HEK293 (cell line): ENCODE measurements around the gene SCFD2.

ENCODE experiments used
- CTCF ChIP-seq: fragments of 450-650 bp; formaldehyde crosslinking; IDR thresholded peaks from 2 replicates; pipeline ENCODE4 v1.5.1; 2016; ENCODE audit warnings: missing biosample characterization, missing genetic modification characterization
- KLF9 ChIP-seq: fragments of 450-650 bp; formaldehyde crosslinking; IDR thresholded peaks from 2 replicates; pipeline ENCODE4 v1.5.1; 2016; ENCODE audit warnings: missing biosample characterization, missing genetic modification characterization, low read depth
- OVOL3 ChIP-seq: fragments of 450-650 bp; formaldehyde crosslinking; IDR thresholded peaks from 2 replicates; pipeline ENCODE4 v1.5.1; 2016; ENCODE audit warnings: missing biosample characterization, missing genetic modification characterization
- PBX3 ChIP-seq: sonication (generic); formaldehyde crosslinking; IDR thresholded peaks from 2 replicates; pipeline ENCODE4 v1.8.1; 2022; ENCODE audit warnings: mild to moderate bottlenecking, moderate library complexity, missing genetic modification reagents
- SALL2 ChIP-seq: fragments of 450-650 bp; formaldehyde crosslinking; IDR thresholded peaks from 2 replicates; pipeline ENCODE4 v1.5.0; 2017; ENCODE audit warnings: missing biosample characterization, mild to moderate bottlenecking, missing genetic modification characterization, borderline replicate concordance
- ZBTB20 ChIP-seq: fragments of 450-650 bp; formaldehyde crosslinking; IDR thresholded peaks from 2 replicates; pipeline ENCODE4 v1.5.1; 2016; ENCODE audit warnings: missing biosample characterization, missing genetic modification characterization
- ZBTB21 ChIP-seq: fragments of 450-650 bp; formaldehyde crosslinking; IDR thresholded peaks from 2 replicates; pipeline ENCODE4 v1.5.1; 2017; ENCODE audit warnings: missing biosample characterization, missing genetic modification characterization
- ZBTB49 ChIP-seq: fragments of 450-650 bp; formaldehyde crosslinking; IDR thresholded peaks from 2 replicates; pipeline ENCODE4 v1.5.1; 2016; ENCODE audit warnings: missing biosample characterization, missing genetic modification characterization, low read depth
- ZBTB6 ChIP-seq: fragments of 450-650 bp; formaldehyde crosslinking; IDR thresholded peaks from 2 replicates; pipeline ENCODE4 v1.5.1; 2017; ENCODE audit warnings: missing biosample characterization, missing genetic modification characterization
- ZBTB8A ChIP-seq: fragments of 450-650 bp; formaldehyde crosslinking; IDR thresholded peaks from 2 replicates; pipeline ENCODE4 v1.5.1; 2016; ENCODE audit warnings: missing biosample characterization, missing genetic modification characterization
- ZEB2 ChIP-seq: fragments of 450-650 bp; formaldehyde crosslinking; IDR thresholded peaks from 2 replicates; pipeline ENCODE4 v1.5.1; 2016; ENCODE audit warnings: missing biosample characterization, missing genetic modification characterization
- ZFHX2 ChIP-seq: fragments of 450-650 bp; formaldehyde crosslinking; conservative IDR thresholded peaks from 2 replicates; pipeline ENCODE4 v1.5.1; 2016; ENCODE audit warnings: missing biosample characterization, missing genetic modification characterization
- ZNF138 ChIP-seq: fragments of 450-650 bp; formaldehyde crosslinking; IDR thresholded peaks from 2 replicates; pipeline ENCODE4 v1.5.1; 2016; ENCODE audit warnings: missing biosample characterization, missing genetic modification characterization, borderline replicate concordance
- ZNF140 ChIP-seq: fragments of 450-650 bp; formaldehyde crosslinking; IDR thresholded peaks from 2 replicates; pipeline ENCODE4 v1.5.1; 2016; ENCODE audit warnings: missing biosample characterization, missing genetic modification characterization
- ZNF335 ChIP-seq: fragments of 450-650 bp; formaldehyde crosslinking; conservative IDR thresholded peaks from 2 replicates; pipeline ENCODE4 v1.5.1; 2016; ENCODE audit warnings: missing biosample characterization, missing genetic modification characterization
- ZNF341 ChIP-seq: fragments of 450-650 bp; formaldehyde crosslinking; IDR thresholded peaks from 2 replicates; pipeline ENCODE4; 2016; ENCODE audit warnings: low read depth, missing biosample characterization, missing genetic modification characterization
- ZNF391 ChIP-seq: fragments of 450-650 bp; formaldehyde crosslinking; IDR thresholded peaks from 2 replicates; pipeline ENCODE4 v1.5.1; 2016; ENCODE audit warnings: low read depth, missing biosample characterization, missing genetic modification characterization, borderline replicate concordance
- ZNF394 ChIP-seq: fragments of 450-650 bp; formaldehyde crosslinking; IDR thresholded peaks from 2 replicates; pipeline ENCODE4 v1.5.1; 2016; ENCODE audit warnings: missing biosample characterization, missing genetic modification characterization, mild to moderate bottlenecking, moderate library complexity, borderline replicate concordance
- ZNF416 ChIP-seq: fragments of 450-650 bp; formaldehyde crosslinking; IDR thresholded peaks from 2 replicates; pipeline ENCODE4 v1.5.1; 2016; ENCODE audit warnings: missing biosample characterization, missing genetic modification characterization
- ZNF423 ChIP-seq: fragments of 450-650 bp; formaldehyde crosslinking; IDR thresholded peaks from 2 replicates; pipeline ENCODE4 v1.5.1; 2016; ENCODE audit warnings: missing biosample characterization, missing genetic modification characterization
- ZNF426 ChIP-seq: fragments of 450-650 bp; formaldehyde crosslinking; IDR thresholded peaks from 2 replicates; pipeline ENCODE4 v1.5.1; 2017; ENCODE audit warnings: missing biosample characterization, missing genetic modification characterization, mild to moderate bottlenecking, inconsistent platforms, moderate library complexity
- ZNF473 ChIP-seq: fragments of 450-650 bp; formaldehyde crosslinking; IDR thresholded peaks from 2 replicates; pipeline ENCODE4 v1.5.1; 2017; ENCODE audit warnings: missing biosample characterization, missing genetic modification characterization
- ZNF488 ChIP-seq: fragments of 450-650 bp; formaldehyde crosslinking; IDR thresholded peaks from 2 replicates; pipeline ENCODE4 v1.5.1; 2016; ENCODE audit warnings: missing biosample characterization, missing genetic modification characterization
- ZNF510 ChIP-seq: fragments of 450-650 bp; formaldehyde crosslinking; IDR thresholded peaks from 2 replicates; pipeline ENCODE4 v1.5.1; 2018; ENCODE audit warnings: mild to moderate bottlenecking, missing genetic modification characterization, missing biosample characterization; ENCODE audit not compliant: insufficient replicate concordance
- ZNF529 ChIP-seq: fragments of 450-650 bp; formaldehyde crosslinking; IDR thresholded peaks from 2 replicates; pipeline ENCODE4 v1.5.1; 2017; ENCODE audit warnings: missing genetic modification characterization, missing biosample characterization; ENCODE audit not compliant: insufficient replicate concordance
- ZNF555 ChIP-seq: fragments of 450-650 bp; formaldehyde crosslinking; conservative IDR thresholded peaks from 2 replicates; pipeline ENCODE4 v1.5.1; 2017; ENCODE audit warnings: missing biosample characterization, mild to moderate bottlenecking, missing genetic modification characterization, inconsistent platforms
- ZNF571 ChIP-seq: fragments of 450-650 bp; formaldehyde crosslinking; IDR thresholded peaks from 2 replicates; pipeline ENCODE4 v1.5.0; 2017; ENCODE audit warnings: missing biosample characterization, missing genetic modification characterization
- ZNF621 ChIP-seq: fragments of 450-650 bp; formaldehyde crosslinking; IDR thresholded peaks from 2 replicates; pipeline ENCODE4 v1.5.1; 2017; ENCODE audit warnings: missing biosample characterization, missing genetic modification characterization
- ZNF704 ChIP-seq: fragments of 450-650 bp; formaldehyde crosslinking; IDR thresholded peaks from 2 replicates; pipeline ENCODE4 v1.5.1; 2016; ENCODE audit warnings: missing biosample characterization, missing genetic modification characterization
- ZNF707 ChIP-seq: fragments of 450-650 bp; formaldehyde crosslinking; IDR thresholded peaks from 2 replicates; pipeline ENCODE4 v1.5.1; 2016; ENCODE audit warnings: missing biosample characterization, missing genetic modification characterization

Gene SCFD2

GRCh38 chr4:53377319-53378170 lies 11.7 kb upstream of the SCFD2 start, which contains the start of gene FIP1L1 (continued):
- TF ChIP-seq SALL2 (tag by site-specific recombination): no peak
- peak; percentile 36 for TF ChIP-seq CTCF (tag by site-specific recombination)
- no peak for TF ChIP-seq OVOL3 (tag by site-specific recombination)
- TF ChIP-seq ZNF707: no peak
- no peak for TF ChIP-seq ZNF510
- peak; percentile 60; the same call in 1 of the 2 replicates for TF ChIP-seq KLF9 (tag by site-specific recombination)
- no peak for TF ChIP-seq ZNF416 (tag by site-specific recombination)
- no peak for TF ChIP-seq ZBTB21 (tag by site-specific recombination)
- no peak for TF ChIP-seq ZNF488 (tag by site-specific recombination)
- no peak for TF ChIP-seq ZNF473 (tag by site-specific recombination)
- TF ChIP-seq ZNF140: no peak
- TF ChIP-seq ZNF394 (tag by site-specific recombination): no peak
- TF ChIP-seq ZNF391 (tag by site-specific recombination): no peak
- TF ChIP-seq ZNF138 (tag by site-specific recombination): no peak
- TF ChIP-seq ZNF426 (tag by site-specific recombination): no peak
- no peak for TF ChIP-seq ZNF341 (tag by site-specific recombination)
- no peak for TF ChIP-seq ZBTB6 (tag by site-specific recombination)
- no peak for TF ChIP-seq PBX3
- TF ChIP-seq ZFHX2 (tag by site-specific recombination): peak; percentile 59
- no peak for TF ChIP-seq ZBTB20
- no peak for TF ChIP-seq ZNF423 (tag by site-specific recombination)
- no peak for TF ChIP-seq ZNF704 (tag by site-specific recombination)
- TF ChIP-seq ZNF335: peak; percentile 83
- 0 out of 2 replicates have a peak, but pooled peaks have one; percentile 7 for TF ChIP-seq ZBTB8A
- no peak for TF ChIP-seq ZNF571 (tag by site-specific recombination)
- TF ChIP-seq ZEB2 (tag by site-specific recombination): 0 out of 2 replicates have a peak, but pooled peaks have one; percentile 24
- no peak for TF ChIP-seq ZBTB49
- TF ChIP-seq ZNF621 (tag by site-specific recombination): no peak
- TF ChIP-seq ZNF555: no peak
- TF ChIP-seq ZNF529 (tag by site-specific recombination): no peak
